ENCODE results near the gene ACIN1. TPM values are rescaled to one million over a fixed set of nuclear protein-coding genes. Genes with fewer than 3 reads are reported as not detected.

Gene ACIN1
- total RNA-seq, 1 experiment from 2014 or later, result 181 TPM

GRCh38 chr14:23025151-23025814 lies 69.7 kb downstream of the ACIN1 start:
- no TSS peak for BruUV-seq (replicated peaks)

GRCh38 chr14:23024612-23025075 lies 70.3 kb downstream of the ACIN1 start:
- no peaks in the 10 kb centered on the region for H3K27me3 Mint-ChIP-seq (ENCODE audit: unreplicated experiment)
- no peak overlapping the region for H3K27ac Mint-ChIP-seq (ENCODE audit: unreplicated experiment)
- TF ChIP-seq CTCF (IDR thresholded peaks at IDR 0.05; ENCODE audit: unreplicated experiment), result no peak
- intact Hi-C loops (cut with micrococcal nuclease; ENCODE audit: unreplicated experiment), result no loop called here
- no TSS peak for BruUV-seq (replicated peaks)
- H3K9me3 Mint-ChIP-seq (ENCODE audit: low read depth, unreplicated experiment), result no peaks in the 10 kb centered on the region
- CTCF ChIA-PET, result no interaction called here
- H3K36me3 Mint-ChIP-seq (ENCODE audit: insufficient read depth, unreplicated experiment), result peaks cover 26% of the 10 kb centered on the region
- no peak for DNase-seq
- H3K4me1 Mint-ChIP-seq (ENCODE audit: low read depth, unreplicated experiment), result no peaks in the 10 kb centered on the region
- H3K4me3 Mint-ChIP-seq (ENCODE audit: low read depth, unreplicated experiment), result no peak overlapping the region

More at GRCh38 chr14:23025151-23025814, 69.7 kb downstream of the ACIN1 start:
- no peak overlapping the region for H3K27ac Mint-ChIP-seq (ENCODE audit: unreplicated experiment)
- H3K36me3 Mint-ChIP-seq (ENCODE audit: insufficient read depth, unreplicated experiment), result peaks cover 26% of the 10 kb centered on the region
- CTCF ChIA-PET, result no interaction called here
- no peaks in the 10 kb centered on the region for H3K4me1 Mint-ChIP-seq (ENCODE audit: low read depth, unreplicated experiment)
- no peak for DNase-seq
- TF ChIP-seq CTCF (IDR thresholded peaks at IDR 0.05; ENCODE audit: unreplicated experiment), result no peak
- no peaks in the 10 kb centered on the region for H3K9me3 Mint-ChIP-seq (ENCODE audit: low read depth, unreplicated experiment)
- no peaks in the 10 kb centered on the region for H3K27me3 Mint-ChIP-seq (ENCODE audit: unreplicated experiment)
- intact Hi-C loops (cut with micrococcal nuclease; ENCODE audit: unreplicated experiment), result no loop called here
- H3K4me3 Mint-ChIP-seq (ENCODE audit: low read depth, unreplicated experiment), result no peak overlapping the region

GRCh38 chr14:23023795-23024152 lies 71.2 kb downstream of the ACIN1 start:
- no TSS peak for BruUV-seq (replicated peaks)
- no peak overlapping the region for H3K27ac Mint-ChIP-seq (ENCODE audit: unreplicated experiment)
- peaks cover 18% of the 10 kb centered on the region for H3K36me3 Mint-ChIP-seq (ENCODE audit: insufficient read depth, unreplicated experiment)
- no peaks in the 10 kb centered on the region for H3K9me3 Mint-ChIP-seq (ENCODE audit: low read depth, unreplicated experiment)
- DNase-seq, result no peak
- intact Hi-C loops (cut with micrococcal nuclease; ENCODE audit: unreplicated experiment), result no loop called here
- no peaks in the 10 kb centered on the region for H3K27me3 Mint-ChIP-seq (ENCODE audit: unreplicated experiment)
- CTCF ChIA-PET, result interaction anchor here (0.6 kb wide), 2 partner anchors 22 to 377 kb away, joined by 4 to 6 read pairs; no protein-coding TSS in a partner anchor
- TF ChIP-seq CTCF (IDR thresholded peaks at IDR 0.05; ENCODE audit: unreplicated experiment), result no peak
- no peak overlapping the region for H3K4me3 Mint-ChIP-seq (ENCODE audit: low read depth, unreplicated experiment)
- H3K4me1 Mint-ChIP-seq (ENCODE audit: low read depth, unreplicated experiment), result no peaks in the 10 kb centered on the region

GRCh38 chr14:23023022-23023794 lies 71.7 kb downstream of the ACIN1 start:
- Mint-ChIP-seq H3K27ac (ENCODE audit: unreplicated experiment) (no peak overlapping the region), H3K4me1 (ENCODE audit: low read depth, unreplicated experiment) (no peaks in the 10 kb centered on the region), H3K36me3 (ENCODE audit: insufficient read depth, unreplicated experiment) (peaks cover 16% of the 10 kb centered on the region), H3K4me3 (ENCODE audit: low read depth, unreplicated experiment) (no peak overlapping the region), H3K9me3 (ENCODE audit: low read depth, unreplicated experiment) (no peaks in the 10 kb centered on the region), H3K27me3 (ENCODE audit: unreplicated experiment) (no peaks in the 10 kb centered on the region)
- CTCF ChIA-PET, result interaction anchor here (0.6 kb wide), 2 partner anchors 21 to 376 kb away, joined by 4 to 6 read pairs; no protein-coding TSS in a partner anchor
- intact Hi-C loops (cut with micrococcal nuclease; ENCODE audit: unreplicated experiment), result no loop called here
- TF ChIP-seq CTCF (IDR thresholded peaks at IDR 0.05; ENCODE audit: unreplicated experiment), result no peak
- no peak for DNase-seq
- BruUV-seq (replicated peaks), result no TSS peak

Data from Calu3 (cell line).